HG03354 (cell line): ENCODE measurements around the gene VAPA.

Experiments
- ATAC-seq: cut with Tn5 transposase; IDR thresholded peaks from one replicate; pipeline ENCODE4 v1.9.1; 2021; ENCODE audit warnings: mild to moderate bottlenecking; ENCODE audit not compliant: unreplicated experiment, poor library complexity, severe bottlenecking

The VAPA gene

GRCh38 chr18:9992973-9993520 is 79.2 kb downstream of the VAPA start:
- no peak for ATAC-seq

- no peak for ATAC-seq
These were observed 79.8 kb downstream of the VAPA start for GRCh38 chr18:9993521-9994025.

GRCh38 chr18:9994026-9994570 is 80.3 kb downstream of the VAPA start:
- ATAC-seq: no peak

- no peak for ATAC-seq
These were observed 81.0 kb downstream of the VAPA start for GRCh38 chr18:9994701-9995235.

- no peak for ATAC-seq
These were observed 81.8 kb downstream of the VAPA start for GRCh38 chr18:9995631-9996030.

- ATAC-seq: no peak
These were observed 82.3 kb downstream of the VAPA start for GRCh38 chr18:9996094-9996493.

GRCh38 chr18:9997711-9998110 is 83.9 kb downstream of the VAPA start:
- ATAC-seq: no peak

GRCh38 chr18:9998330-9998729 is 84.5 kb downstream of the VAPA start:
- ATAC-seq: no peak

GRCh38 chr18:10002280-10002679 is 88.5 kb downstream of the VAPA start:
- no peak for ATAC-seq

GRCh38 chr18:10003281-10003680 is 89.5 kb downstream of the VAPA start:
- no peak for ATAC-seq

- no peak for ATAC-seq
These were observed 90.0 kb downstream of the VAPA start for GRCh38 chr18:10003866-10004265.

GRCh38 chr18:10006311-10006893 is 92.6 kb downstream of the VAPA start:
- ATAC-seq: no peak

- ATAC-seq: no peak
These were observed 94.3 kb downstream of the VAPA start for GRCh38 chr18:10008006-10008647.
